ENCODE data around the gene PLXNB2.
A peak's percentile ranks its signal among the peaks of the same experiment; 100 is the strongest.

The PLXNB2 gene

DNA sequence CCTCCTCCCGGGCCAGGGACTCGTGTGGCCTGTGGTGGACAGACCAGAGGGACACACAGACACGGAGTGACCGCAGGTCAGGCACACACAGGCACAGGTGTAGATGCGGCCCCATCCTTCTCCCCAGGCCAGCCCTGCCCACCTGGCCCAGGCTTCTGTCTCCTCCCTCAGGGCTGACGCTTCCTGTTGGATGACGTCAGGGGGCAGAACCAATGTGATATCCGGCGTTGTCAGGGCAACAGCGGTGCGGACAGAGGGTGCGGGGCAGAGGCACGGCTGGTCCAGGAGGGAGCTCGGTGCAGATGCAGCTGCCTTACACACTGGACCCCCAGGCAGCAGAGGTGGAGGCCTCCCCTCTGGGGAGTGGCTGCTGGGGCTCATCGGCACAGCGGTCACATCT lies 59.7 kb downstream of the PLXNB2 start:
- Histone ChIP-seq H3K27ac (ENCODE audit: low read depth, low read length, poor library complexity, severe bottlenecking) (peak overlapping the region; percentile 36), H3K79me2 (ENCODE audit: insufficient read depth, low read length) (peaks cover 8% of the 10 kb centered on the region), H3K4me3 (ENCODE audit: low read depth, low read length, poor library complexity, severe bottlenecking) (peak overlapping the region; percentile 35), H3K9me2 (ENCODE audit: low read depth, low read length) (no peaks in the 10 kb centered on the region), H3K9me3 (ENCODE audit: low read length) (no peaks in the 10 kb centered on the region), H2AFZ (ENCODE audit: low read length) (no peak overlapping the region), H3K9ac (ENCODE audit: low read length) (no peak overlapping the region; the same call in 1 of the 2 replicates), H3K36me3 (ENCODE audit: insufficient read depth, low read length) (peaks cover 19% of the 10 kb centered on the region; the same call in 1 of the 2 replicates), H3K4me1 (ENCODE audit: insufficient read depth, low read length, severe bottlenecking) (peaks cover 48% of the 10 kb centered on the region), H3K4me2 (ENCODE audit: low read length) (peak overlapping the region; percentile 50), H3K27me3 (ENCODE audit: insufficient read depth, low read length) (no peaks in the 10 kb centered on the region), H3F3A (ENCODE audit: insufficient read depth, low read length) (peaks cover 8% of the 10 kb centered on the region), H4K20me1 (ENCODE audit: insufficient read depth, low read length) (no peaks in the 10 kb centered on the region)
- no peak for TF ChIP-seq EZH2 (IDR thresholded peaks at IDR 0.05; ENCODE audit: borderline replicate concordance, low read length)
- TF ChIP-seq, protein P1, sequence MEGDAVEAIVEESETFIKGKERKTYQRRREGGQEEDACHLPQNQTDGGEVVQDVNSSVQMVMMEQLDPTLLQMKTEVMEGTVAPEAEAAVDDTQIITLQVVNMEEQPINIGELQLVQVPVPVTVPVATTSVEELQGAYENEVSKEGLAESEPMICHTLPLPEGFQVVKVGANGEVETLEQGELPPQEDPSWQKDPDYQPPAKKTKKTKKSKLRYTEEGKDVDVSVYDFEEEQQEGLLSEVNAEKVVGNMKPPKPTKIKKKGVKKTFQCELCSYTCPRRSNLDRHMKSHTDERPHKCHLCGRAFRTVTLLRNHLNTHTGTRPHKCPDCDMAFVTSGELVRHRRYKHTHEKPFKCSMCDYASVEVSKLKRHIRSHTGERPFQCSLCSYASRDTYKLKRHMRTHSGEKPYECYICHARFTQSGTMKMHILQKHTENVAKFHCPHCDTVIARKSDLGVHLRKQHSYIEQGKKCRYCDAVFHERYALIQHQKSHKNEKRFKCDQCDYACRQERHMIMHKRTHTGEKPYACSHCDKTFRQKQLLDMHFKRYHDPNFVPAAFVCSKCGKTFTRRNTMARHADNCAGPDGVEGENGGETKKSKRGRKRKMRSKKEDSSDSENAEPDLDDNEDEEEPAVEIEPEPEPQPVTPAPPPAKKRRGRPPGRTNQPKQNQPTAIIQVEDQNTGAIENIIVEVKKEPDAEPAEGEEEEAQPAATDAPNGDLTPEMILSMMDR (IDR thresholded peaks at IDR 0.05; ENCODE audit: low read length), result no peak

DNA sequence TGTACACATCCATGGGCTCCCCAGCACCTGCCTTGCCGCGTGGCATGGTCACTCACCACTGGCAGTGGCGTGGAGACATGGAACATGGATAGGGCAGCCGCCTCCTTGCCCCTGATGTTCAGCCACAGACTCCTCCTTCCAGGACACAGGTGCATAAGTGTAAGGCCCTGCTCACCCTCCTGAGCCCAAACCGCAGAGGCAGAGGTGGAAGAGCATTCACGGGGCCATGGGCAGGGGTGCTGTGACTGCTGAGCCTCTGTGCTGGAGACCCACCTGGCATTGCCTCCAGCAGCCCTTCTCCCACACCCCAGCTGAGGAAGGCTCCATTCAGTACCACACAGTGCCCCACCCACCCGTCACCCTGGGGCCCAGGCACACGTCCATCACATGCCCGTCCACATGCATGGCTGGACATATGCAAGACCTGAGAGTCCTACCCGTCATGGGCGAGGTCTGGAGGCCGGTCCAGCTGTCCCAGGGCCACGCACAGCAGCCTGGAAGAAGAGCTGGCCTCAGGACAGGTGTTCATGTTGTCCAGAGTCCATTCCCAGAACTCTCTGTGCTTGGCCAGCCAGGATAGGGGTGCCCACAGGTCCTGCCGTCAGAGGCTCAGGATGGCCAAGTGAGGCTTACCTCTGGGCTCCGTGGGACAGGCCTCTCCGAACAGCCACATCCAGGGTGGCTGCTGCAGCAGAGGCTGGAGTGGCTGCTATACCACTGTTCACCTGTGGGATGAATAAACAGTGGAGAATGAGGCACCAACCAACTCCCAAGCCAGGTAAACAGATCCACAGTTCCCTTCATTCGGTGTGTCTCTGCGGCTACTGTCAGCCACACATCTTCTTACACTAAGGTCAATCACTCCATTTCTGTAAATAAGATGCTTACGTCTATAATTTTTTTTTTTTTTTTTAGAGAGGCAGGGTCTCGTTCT lies 60.9 kb downstream of the PLXNB2 start:
- TF ChIP-seq, protein P1 (IDR thresholded peaks at IDR 0.05; ENCODE audit: low read length), result no peak
- TF ChIP-seq EZH2 (IDR thresholded peaks at IDR 0.05; ENCODE audit: borderline replicate concordance, low read length), result no peak
- Histone ChIP-seq H3F3A (ENCODE audit: insufficient read depth, low read length) (peaks cover 8% of the 10 kb centered on the region; the same call in 1 of the 2 replicates), H4K20me1 (ENCODE audit: insufficient read depth, low read length) (no peaks in the 10 kb centered on the region), H3K9me2 (ENCODE audit: low read depth, low read length) (no peaks in the 10 kb centered on the region), H3K9ac (ENCODE audit: low read length) (peak overlapping the region; percentile 92; the same call in 1 of the 2 replicates), H2AFZ (ENCODE audit: low read length) (no peak overlapping the region), H3K4me1 (ENCODE audit: insufficient read depth, low read length, severe bottlenecking) (peaks cover 49% of the 10 kb centered on the region), H3K9me3 (ENCODE audit: low read length) (no peaks in the 10 kb centered on the region), H3K27me3 (ENCODE audit: insufficient read depth, low read length) (no peaks in the 10 kb centered on the region), H3K79me2 (ENCODE audit: insufficient read depth, low read length) (peaks cover 17% of the 10 kb centered on the region), H3K27ac (ENCODE audit: low read depth, low read length, poor library complexity, severe bottlenecking) (peak overlapping the region; percentile 66), H3K4me3 (ENCODE audit: low read depth, low read length, poor library complexity, severe bottlenecking) (peak overlapping the region; percentile 95), H3K36me3 (ENCODE audit: insufficient read depth, low read length) (peaks cover 15% of the 10 kb centered on the region; the same call in 1 of the 2 replicates), H3K4me2 (ENCODE audit: low read length) (peak overlapping the region; percentile 91; the same call in 1 of the 2 replicates)

DNA sequence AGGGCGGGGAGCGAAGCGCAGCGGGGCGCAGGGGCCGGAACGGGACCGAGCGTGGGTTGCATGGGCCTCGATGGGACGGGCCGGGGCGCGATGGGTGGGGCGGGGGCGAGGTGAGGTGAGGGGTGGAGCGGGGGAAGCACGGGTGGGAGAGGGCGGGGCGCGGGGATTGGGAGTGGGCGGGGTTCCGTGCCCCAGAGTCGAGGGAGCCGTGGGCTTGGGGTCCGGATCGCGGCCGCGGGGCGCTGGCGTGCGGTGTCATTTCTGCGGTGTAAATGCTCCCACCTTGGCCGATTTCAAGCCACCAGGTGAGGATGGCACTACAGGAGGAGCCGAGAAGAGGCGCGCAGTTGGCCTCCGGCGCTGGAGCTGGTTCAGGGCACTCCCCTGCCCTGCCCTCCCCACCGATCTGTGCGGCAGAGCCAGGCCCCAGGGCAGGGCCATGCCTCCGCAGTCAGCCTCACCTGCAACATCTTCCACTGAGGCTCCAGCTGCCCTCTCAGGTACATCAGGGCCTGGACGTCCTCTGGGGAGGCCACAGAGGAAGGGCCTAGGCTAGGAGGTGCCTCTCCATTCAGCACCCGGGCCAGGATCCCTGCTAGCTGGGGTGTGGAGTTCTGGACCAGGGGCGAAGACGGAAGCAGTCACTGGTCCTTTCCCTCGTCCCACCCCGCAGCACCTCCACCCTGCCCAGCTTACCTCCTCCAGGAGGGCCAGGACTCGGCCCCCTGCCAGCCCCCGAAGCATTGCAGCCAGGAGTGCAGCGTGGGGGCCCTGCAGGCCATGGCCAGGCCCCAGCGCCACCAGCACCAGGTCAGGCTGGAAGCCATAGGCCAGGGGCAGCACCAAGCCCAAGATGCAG lies 62.0 kb downstream of the PLXNB2 start:
- Histone ChIP-seq H3K4me1 (ENCODE audit: insufficient read depth, low read length, severe bottlenecking) (peaks cover 53% of the 10 kb centered on the region), H3K27me3 (ENCODE audit: insufficient read depth, low read length) (no peaks in the 10 kb centered on the region), H3K9me3 (ENCODE audit: low read length) (no peaks in the 10 kb centered on the region), H3K4me3 (ENCODE audit: low read depth, low read length, poor library complexity, severe bottlenecking) (peak overlapping the region; percentile 95), H3K9me2 (ENCODE audit: low read depth, low read length) (no peaks in the 10 kb centered on the region), H3K27ac (ENCODE audit: low read depth, low read length, poor library complexity, severe bottlenecking) (peak overlapping the region; percentile 87), H2AFZ (ENCODE audit: low read length) (no peak overlapping the region), H3K9ac (ENCODE audit: low read length) (peak overlapping the region; percentile 92), H3K36me3 (ENCODE audit: insufficient read depth, low read length) (peaks cover 17% of the 10 kb centered on the region; the same call in 1 of the 2 replicates), H3K79me2 (ENCODE audit: insufficient read depth, low read length) (peaks cover 19% of the 10 kb centered on the region), H3F3A (ENCODE audit: insufficient read depth, low read length) (peaks cover 8% of the 10 kb centered on the region; the same call in 1 of the 2 replicates), H3K4me2 (ENCODE audit: low read length) (peak overlapping the region; percentile 91), H4K20me1 (ENCODE audit: insufficient read depth, low read length) (no peaks in the 10 kb centered on the region)
- TF ChIP-seq, protein P1 (IDR thresholded peaks at IDR 0.05; ENCODE audit: low read length), result no peak
- no peak for TF ChIP-seq EZH2 (IDR thresholded peaks at IDR 0.05; ENCODE audit: borderline replicate concordance, low read length)
